ENCODE measurements around the gene PAIP2B.

Gene PAIP2B

DNA sequence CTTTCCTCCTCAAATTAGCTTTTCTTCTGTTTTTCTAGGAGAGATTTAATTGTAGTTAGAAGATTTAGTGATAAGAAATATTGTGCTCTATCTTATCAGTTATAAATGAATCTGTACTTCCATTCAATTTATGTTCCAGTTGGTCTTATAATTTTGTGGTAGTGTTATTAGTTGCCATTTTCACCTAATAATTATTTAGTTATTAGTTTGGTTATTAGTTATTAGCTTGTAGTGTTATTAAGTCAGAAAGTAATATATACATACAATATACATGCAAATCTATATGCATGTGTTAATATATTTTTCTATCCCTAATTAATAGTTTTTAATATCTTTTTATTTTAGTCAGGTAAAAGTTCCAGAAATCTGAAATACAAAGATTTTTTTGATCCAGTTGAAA lies 93.3 kb downstream of the PAIP2B start:
- no peaks in the 10 kb centered on the region for H3K9me3 ChIP-seq (ENCODE audit: insufficient read depth, low read length, severe bottlenecking)
- peaks cover 52% of the 10 kb centered on the region for H3K79me2 ChIP-seq (ENCODE audit: insufficient read depth, low read length)
- H3K4me3 ChIP-seq (ENCODE audit: low read depth in 1 of 2, low read length in 2 of 2), result no peak overlapping the region
- no peaks in the 10 kb centered on the region for H3K27me3 ChIP-seq (ENCODE audit: insufficient read depth, low read length, poor library complexity)
- H3K36me3 ChIP-seq (ENCODE audit: insufficient read depth, low read length), result peaks cover 66% of the 10 kb centered on the region
- peaks cover 28% of the 10 kb centered on the region for H3K4me1 ChIP-seq (ENCODE audit: insufficient read depth, low read length)
- no peak for TF ChIP-seq EZH2 (IDR thresholded peaks at IDR 0.05; ENCODE audit: borderline replicate concordance, low read depth, low read length, severe bottlenecking)
- TF ChIP-seq, protein P1, sequence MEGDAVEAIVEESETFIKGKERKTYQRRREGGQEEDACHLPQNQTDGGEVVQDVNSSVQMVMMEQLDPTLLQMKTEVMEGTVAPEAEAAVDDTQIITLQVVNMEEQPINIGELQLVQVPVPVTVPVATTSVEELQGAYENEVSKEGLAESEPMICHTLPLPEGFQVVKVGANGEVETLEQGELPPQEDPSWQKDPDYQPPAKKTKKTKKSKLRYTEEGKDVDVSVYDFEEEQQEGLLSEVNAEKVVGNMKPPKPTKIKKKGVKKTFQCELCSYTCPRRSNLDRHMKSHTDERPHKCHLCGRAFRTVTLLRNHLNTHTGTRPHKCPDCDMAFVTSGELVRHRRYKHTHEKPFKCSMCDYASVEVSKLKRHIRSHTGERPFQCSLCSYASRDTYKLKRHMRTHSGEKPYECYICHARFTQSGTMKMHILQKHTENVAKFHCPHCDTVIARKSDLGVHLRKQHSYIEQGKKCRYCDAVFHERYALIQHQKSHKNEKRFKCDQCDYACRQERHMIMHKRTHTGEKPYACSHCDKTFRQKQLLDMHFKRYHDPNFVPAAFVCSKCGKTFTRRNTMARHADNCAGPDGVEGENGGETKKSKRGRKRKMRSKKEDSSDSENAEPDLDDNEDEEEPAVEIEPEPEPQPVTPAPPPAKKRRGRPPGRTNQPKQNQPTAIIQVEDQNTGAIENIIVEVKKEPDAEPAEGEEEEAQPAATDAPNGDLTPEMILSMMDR (IDR thresholded peaks at IDR 0.05; ENCODE audit: borderline replicate concordance, extremely low read depth, low read length, poor library complexity, severe bottlenecking), result no peak
- peaks cover 10% of the 10 kb centered on the region; the same call in 1 of the 2 replicates for H4K20me1 ChIP-seq (ENCODE audit: insufficient read depth, low read length)
- no peak overlapping the region; the same call in 1 of the 2 replicates for H3K4me2 ChIP-seq (ENCODE audit: insufficient read depth, low read length)
- DNase-seq (no peak), ATAC-seq (ENCODE audit: insufficient read depth, low read depth) (no peak)
- H2AFZ ChIP-seq (ENCODE audit: low read depth, low read length), result no peak overlapping the region
- H3K9ac ChIP-seq (ENCODE audit: low read depth, low read length), result no peak overlapping the region
- H3K27ac ChIP-seq (ENCODE audit: low read length), result no peak overlapping the region
